Hepatocyte (in vitro differentiated cells): ENCODE data around the gene TEX30. TPM values are rescaled to one million over a fixed set of nuclear protein-coding genes. Genes with fewer than 3 reads are reported as not detected.

Experiments used
- DNase-seq: peaks from one replicate; pipeline ENCODE4 v3.0.0-alpha.2; 2016; ENCODE audit warnings: low spot score
- H2AFZ ChIP-seq: fragments of 200-600 bp; sonication (generic); 2 replicates; pipeline ENCODE4 v1.6.0; 2016; ENCODE audit warnings: antibody characterized with exemption, mild to moderate bottlenecking
- H3K27ac ChIP-seq: fragments of 200-600 bp; sonication (generic); 2 replicates; pipeline ENCODE4 v1.5.1; 2016; ENCODE audit warnings: mild to moderate bottlenecking
- H3K27me3 ChIP-seq: fragments of 200-600 bp; sonication (generic); 2 replicates; pipeline ENCODE4 v1.6.1; 2016
- H3K36me3 ChIP-seq: fragments of 200-600 bp; sonication (generic); replicated peaks from 2 replicates; pipeline ENCODE4 v1.5.1; 2016; ENCODE audit warnings: low read depth; ENCODE audit not compliant: insufficient read depth
- H3K4me1 ChIP-seq: fragments of 200-600 bp; sonication (generic); 2 replicates; pipeline ENCODE4 v1.5.1; 2016; ENCODE audit warnings: mild to moderate bottlenecking, moderate library complexity; ENCODE audit not compliant: insufficient read depth
- H3K4me2 ChIP-seq: fragments of 200-600 bp; sonication (generic); 2 replicates; pipeline ENCODE4 v1.6.0; 2016
- H3K4me3 ChIP-seq: fragments of 200-600 bp; sonication (generic); 2 replicates; pipeline ENCODE4 v1.5.1; 2016; ENCODE audit warnings: mild to moderate bottlenecking
- H3K79me2 ChIP-seq: fragments of 200-600 bp; sonication (generic); 2 replicates; pipeline ENCODE4 v1.6.0; 2017; ENCODE audit warnings: mild to moderate bottlenecking
- H3K9me2 ChIP-seq: fragments of 200-600 bp; sonication (generic); replicated peaks from 2 replicates; pipeline ENCODE4 v1.6.0; 2017; ENCODE audit warnings: mild to moderate bottlenecking; ENCODE audit not compliant: insufficient read depth
- H3K9me3 ChIP-seq: fragments of 200-600 bp; sonication (generic); 2 replicates; pipeline ENCODE4 v1.5.1; 2016; ENCODE audit warnings: low read depth, mild to moderate bottlenecking
- H4K20me1 ChIP-seq: fragments of 200-600 bp; sonication (generic); 2 replicates; pipeline ENCODE4 v1.6.0; 2016; ENCODE audit warnings: mild to moderate bottlenecking; ENCODE audit not compliant: insufficient read depth, poor library complexity, severe bottlenecking
- CTCF ChIP-seq: fragments of 200-600 bp; sonication (generic); IDR thresholded peaks from 2 replicates; pipeline ENCODE4 v1.5.1; 2016; ENCODE audit warnings: antibody characterized with exemption, mild to moderate bottlenecking; ENCODE audit not compliant: poor library complexity
- EZH2 ChIP-seq: fragments of 200-600 bp; sonication (generic); IDR thresholded peaks from 2 replicates; pipeline ENCODE4 v1.6.1; 2016; ENCODE audit warnings: antibody characterized with exemption, mild to moderate bottlenecking, borderline replicate concordance
- EZH2phosphoT487 ChIP-seq: fragments of 200-600 bp; sonication (generic); IDR thresholded peaks from one replicate; pipeline ENCODE4 v1.6.1; 2018; ENCODE audit warnings: antibody characterized with exemption, mild to moderate bottlenecking, low read depth, moderate library complexity; ENCODE audit not compliant: unreplicated experiment, severe bottlenecking
- WGBS: methylation state at CpG from one replicate; pipeline ENCODE4 v1.1.6; 2016; ENCODE audit warnings: low lambda C conversion rate; ENCODE audit errors: missing lambda C conversion rate; 5-methylcytosine and 5-hydroxymethylcytosine counted together
- polyA plus RNA-seq: library from polyadenylated mRNA; unstranded; fragments of >200 nt; fragmentation: Nextera tagmentation; extraction: Ambion mirVana; gene quantifications from 2 replicates; pipeline ENCODE4 v1.2.1, GENCODE V29; 2016
- total RNA-seq: library from RNA; depleted of rRNA; stranded (reverse); fragments of >200 nt; gene quantifications from 2 replicates; pipeline ENCODE4 v1.2.3, GENCODE V29; 2014

TEX30 gene
- total and polyA plus RNA-seq, 2 experiments from 2014 or later, result 15.4 to 20.6 TPM

- Histone ChIP-seq H3K9me2 (no peaks in the 10 kb centered on the region), H3K9me3 (no peaks in the 10 kb centered on the region), H3K4me1 (no peaks in the 10 kb centered on the region), H3K27ac (no peak overlapping the region), H3K36me3 (no peaks in the 10 kb centered on the region), H3K27me3 (no peaks in the 10 kb centered on the region), H3K4me3 (no peak overlapping the region), H2AFZ (no peak overlapping the region), H3K4me2 (no peak overlapping the region), H3K79me2 (no peaks in the 10 kb centered on the region), H4K20me1 (no peaks in the 10 kb centered on the region)
- WGBS, result 79% methylated on average over 6 of the region's 6 CpGs
- no peak for TF ChIP-seq EZH2phosphoT487
- peak; percentile 46 for TF ChIP-seq CTCF
- peak; percentile 22 for DNase-seq
These were observed 48.7 kb downstream of the TEX30 start for GRCh38 chr13:102724923-102725322.

- Histone ChIP-seq H3K9me2 (no peaks in the 10 kb centered on the region), H3K79me2 (no peaks in the 10 kb centered on the region), H3K27me3 (no peaks in the 10 kb centered on the region), H3K4me3 (no peak overlapping the region), H3K36me3 (no peaks in the 10 kb centered on the region), H3K4me1 (no peaks in the 10 kb centered on the region), H3K4me2 (no peak overlapping the region), H2AFZ (no peak overlapping the region), H3K27ac (no peak overlapping the region), H3K9me3 (no peaks in the 10 kb centered on the region), H4K20me1 (no peaks in the 10 kb centered on the region)
- DNase-seq, result no peak
- TF ChIP-seq EZH2 (no peak), CTCF (no peak), EZH2phosphoT487 (no peak)
- WGBS, result 56% methylated on average over 1 of the region's 1 CpG
These were observed 51.8 kb downstream of the TEX30 start for GRCh38 chr13:102721800-102722231.

- WGBS, result 72% methylated on average over 2 of the region's 2 CpGs
- no peak overlapping the region for H3K4me2 ChIP-seq
- no peak overlapping the region for H2AFZ ChIP-seq
- no peaks in the 10 kb centered on the region for H3K4me1 ChIP-seq
- DNase-seq, result no peak
- H3K79me2 ChIP-seq, result no peaks in the 10 kb centered on the region
- no peaks in the 10 kb centered on the region for H4K20me1 ChIP-seq
- no peak overlapping the region for H3K4me3 ChIP-seq
- TF ChIP-seq EZH2 (no peak), EZH2phosphoT487 (no peak), CTCF (no peak)
- H3K9me3 ChIP-seq, result no peaks in the 10 kb centered on the region
- no peak overlapping the region for H3K27ac ChIP-seq
- no peaks in the 10 kb centered on the region for H3K27me3 ChIP-seq
- no peaks in the 10 kb centered on the region for H3K9me2 ChIP-seq
- no peaks in the 10 kb centered on the region for H3K36me3 ChIP-seq
These were observed 54.8 kb downstream of the TEX30 start for GRCh38 chr13:102718746-102719145.

Other genes starting within 250 kb of the TEX30 start
- gene TPP2, start 176.8 kb downstream of the TEX30 start, total RNA-seq, result 42.7 and 47.3 TPM in 2 replicates
- gene TPP2, start 176.8 kb downstream of the TEX30 start, polyA plus RNA-seq, result 15.0 and 18.1 TPM in 2 replicates
- gene METTL21C, start 78.7 kb downstream of the TEX30 start, total RNA-seq, result not detected in 2 replicates
- gene METTL21C, start 78.7 kb downstream of the TEX30 start, polyA plus RNA-seq, result 0.43 TPM in 1 of 2 replicates, not detected in the other
- gene POGLUT2, start 25.2 kb upstream of the TEX30 start, total RNA-seq, result 18.1 and 21.4 TPM in 2 replicates
- 18.1 and 20.7 TPM in 2 replicates for gene POGLUT2, start 25.2 kb upstream of the TEX30 start, polyA plus RNA-seq
- 23.4 and 33.5 TPM in 2 replicates for gene BIVM, start 25.3 kb upstream of the TEX30 start, total RNA-seq
- 10.7 and 16.9 TPM in 2 replicates for gene BIVM, start 25.3 kb upstream of the TEX30 start, polyA plus RNA-seq
- gene ERCC5, start 72.2 kb upstream of the TEX30 start, total RNA-seq, result 58.7 and 67.1 TPM in 2 replicates
- gene ERCC5, start 72.2 kb upstream of the TEX30 start, polyA plus RNA-seq, result 31.3 and 34.4 TPM in 2 replicates